Muscle layer of duodenum (tissue), 2 donors: ENCODE measurements around the gene GPX2.

Source experiments
- H3K27ac ChIP-seq: one replicate; pipeline ENCODE4 v1.7.0; 2013; ENCODE audit warnings: mild to moderate bottlenecking, low read length
- H3K27me3 ChIP-seq: one replicate; pipeline ENCODE4 v1.7.0; 2013; ENCODE audit warnings: low read depth, mild to moderate bottlenecking, control low read depth, low read length
- H3K36me3 ChIP-seq, 2 donors: one replicate each; pipeline ENCODE4 v1.7.0; 2013; ENCODE audit warnings: low read length in 2 of 2, control low read depth in 1 of 2, mild to moderate bottlenecking in 1 of 2; ENCODE audit not compliant: insufficient read depth in 2 of 2, control insufficient read depth in 1 of 2
- H3K4me1 ChIP-seq, 2 donors: one replicate each; pipeline ENCODE4 v1.7.0; 2013; ENCODE audit warnings: low read length in 2 of 2, mild to moderate bottlenecking in 2 of 2, control low read depth in 1 of 2, moderate library complexity in 1 of 2; ENCODE audit not compliant: insufficient read depth in 2 of 2, control insufficient read depth in 1 of 2
- H3K4me3 ChIP-seq, 2 donors: one replicate each; pipeline ENCODE4 v1.7.0; 2013; ENCODE audit warnings: low read length in 2 of 2, low read depth in 1 of 2, mild to moderate bottlenecking in 1 of 2
- H3K9me3 ChIP-seq, 2 donors: one replicate each; pipeline ENCODE4 v1.7.0; 2013; ENCODE audit warnings: low read length in 2 of 2, control low read depth in 1 of 2, mild to moderate bottlenecking in 1 of 2; ENCODE audit not compliant: control insufficient read depth in 1 of 2
- donor health status: healthy.

GPX2 gene

DNA sequence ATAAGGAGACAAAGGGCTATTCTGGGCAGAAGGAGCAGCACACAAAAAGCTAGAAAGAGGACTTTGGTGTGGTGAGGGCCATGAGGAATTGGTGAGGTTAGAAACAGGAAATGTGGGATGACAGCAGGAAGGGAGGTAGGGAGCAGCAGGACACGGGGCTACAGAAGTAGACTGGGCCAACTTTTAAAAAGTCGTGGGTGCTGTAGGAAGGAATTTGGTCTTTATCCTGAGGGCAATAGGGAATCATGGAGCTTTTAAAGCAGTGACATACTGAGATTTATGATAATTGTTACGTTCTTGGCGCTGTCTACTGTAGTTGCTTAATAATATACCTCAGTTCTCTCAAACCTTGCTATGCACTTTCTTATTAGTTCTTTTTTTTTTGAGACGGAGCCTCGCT, 36.5 kb downstream of the GPX2 start:
- H3K4me3 ChIP-seq = no peak overlapping the region
- H3K27ac ChIP-seq = no peak overlapping the region
- no peaks in the 10 kb centered on the region for H3K36me3 ChIP-seq
- no peaks in the 10 kb centered on the region for H3K27me3 ChIP-seq
- no peaks in the 10 kb centered on the region for H3K9me3 ChIP-seq
- no peaks in the 10 kb centered on the region for H3K4me1 ChIP-seq

GRCh38 chr14:64899958-64900357, 42.6 kb downstream of the GPX2 start:
- H3K27ac ChIP-seq = no peak overlapping the region
- H3K4me3 ChIP-seq = no peak overlapping the region
- H3K27me3 ChIP-seq = no peaks in the 10 kb centered on the region
- no peaks in the 10 kb centered on the region for H3K4me1 ChIP-seq
- no peaks in the 10 kb centered on the region for H3K36me3 ChIP-seq
- H3K9me3 ChIP-seq = no peaks in the 10 kb centered on the region

- H3K9me3 ChIP-seq = no peaks in the 10 kb centered on the region
- no peak overlapping the region for H3K4me3 ChIP-seq
- H3K27me3 ChIP-seq = no peaks in the 10 kb centered on the region
- no peaks in the 10 kb centered on the region for H3K36me3 ChIP-seq
- H3K27ac ChIP-seq = no peak overlapping the region
- no peaks in the 10 kb centered on the region for H3K4me1 ChIP-seq
Observed at GRCh38 chr14:64891839-64892375, 50.6 kb downstream of the GPX2 start.

GRCh38 chr14:64891173-64891838, 51.2 kb downstream of the GPX2 start:
- H3K9me3 ChIP-seq = no peaks in the 10 kb centered on the region
- no peaks in the 10 kb centered on the region for H3K4me1 ChIP-seq
- H3K4me3 ChIP-seq = no peak overlapping the region
- no peak overlapping the region for H3K27ac ChIP-seq
- H3K27me3 ChIP-seq = no peaks in the 10 kb centered on the region
- no peaks in the 10 kb centered on the region for H3K36me3 ChIP-seq

DNA sequence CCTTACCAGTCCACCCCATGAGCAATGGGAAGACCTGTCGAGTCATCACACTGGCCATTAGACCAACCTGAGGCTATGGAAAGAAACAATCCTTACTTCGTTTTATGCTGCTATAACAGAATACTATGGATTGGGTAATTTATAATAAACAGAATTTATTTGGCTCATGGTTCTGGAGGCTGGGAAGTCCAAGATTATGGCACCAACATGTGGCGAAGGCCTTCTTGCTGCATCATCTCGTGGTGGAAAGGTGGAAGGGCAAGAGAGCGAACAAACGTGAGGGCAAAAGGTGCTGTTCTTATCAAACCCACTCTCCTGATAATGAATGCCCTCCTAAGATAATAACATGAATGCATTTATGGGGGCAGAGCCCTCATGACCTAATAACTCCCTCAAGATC, 53.2 kb downstream of the GPX2 start:
- Histone ChIP-seq H3K4me1 (no peaks in the 10 kb centered on the region), H3K27ac (no peak overlapping the region), H3K36me3 (no peaks in the 10 kb centered on the region), H3K9me3 (no peaks in the 10 kb centered on the region), H3K4me3 (no peak overlapping the region), H3K27me3 (no peaks in the 10 kb centered on the region)
